HG02678 (cell line): ENCODE data around the gene C14orf119.

Experiments
- ATAC-seq: cut with Tn5 transposase; IDR thresholded peaks from one replicate; pipeline ENCODE4 v1.9.1; 2021; ENCODE audit warnings: mild to moderate bottlenecking, moderate library complexity; ENCODE audit not compliant: unreplicated experiment

Gene C14orf119

DNA sequence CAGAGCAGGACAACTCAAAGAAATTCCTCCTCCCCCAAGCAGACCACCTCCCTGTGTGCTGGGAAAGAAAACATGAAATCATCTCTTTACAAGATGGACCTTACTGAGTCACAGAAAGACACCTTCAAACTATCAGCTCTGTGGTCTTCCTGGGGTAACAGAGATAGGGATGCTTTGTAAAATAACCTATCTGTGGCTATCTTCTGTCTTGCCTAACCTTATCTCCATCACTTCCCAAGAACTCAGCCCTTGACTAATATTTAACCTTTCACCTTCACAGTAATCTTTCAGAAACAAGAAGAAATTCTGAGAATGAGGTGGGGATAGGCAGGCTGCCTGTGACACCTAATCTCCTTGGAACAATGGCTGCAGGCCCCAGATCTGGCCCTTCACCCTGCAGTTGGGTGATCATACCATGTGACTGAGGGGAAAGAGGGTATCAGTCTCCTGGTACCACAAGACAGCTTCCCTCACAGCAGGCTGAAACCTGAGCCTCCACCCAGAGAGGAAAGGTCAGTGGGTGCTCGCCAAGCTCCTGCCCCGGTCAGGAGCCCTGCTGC, 51.1 kb downstream of the C14orf119 start:
- ATAC-seq, result no peak

DNA sequence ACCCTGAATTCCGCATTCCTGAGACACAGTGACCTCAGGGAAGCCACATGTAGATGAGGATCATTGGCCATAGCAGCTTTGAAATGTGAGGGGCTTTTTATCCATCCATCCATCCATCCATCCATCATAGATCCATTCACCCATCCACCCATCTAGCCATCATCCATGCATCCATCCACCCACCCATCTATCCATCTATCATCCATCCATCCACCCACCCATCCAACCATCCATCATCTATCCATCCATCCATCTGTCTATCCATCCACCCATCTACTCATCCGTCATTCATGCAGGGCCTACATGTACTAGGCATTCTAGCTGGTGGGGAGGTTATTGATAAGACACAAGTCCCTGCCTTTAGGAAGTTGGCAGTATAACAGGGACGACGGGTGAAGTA, 51.7 kb downstream of the C14orf119 start:
- no peak for ATAC-seq

DNA sequence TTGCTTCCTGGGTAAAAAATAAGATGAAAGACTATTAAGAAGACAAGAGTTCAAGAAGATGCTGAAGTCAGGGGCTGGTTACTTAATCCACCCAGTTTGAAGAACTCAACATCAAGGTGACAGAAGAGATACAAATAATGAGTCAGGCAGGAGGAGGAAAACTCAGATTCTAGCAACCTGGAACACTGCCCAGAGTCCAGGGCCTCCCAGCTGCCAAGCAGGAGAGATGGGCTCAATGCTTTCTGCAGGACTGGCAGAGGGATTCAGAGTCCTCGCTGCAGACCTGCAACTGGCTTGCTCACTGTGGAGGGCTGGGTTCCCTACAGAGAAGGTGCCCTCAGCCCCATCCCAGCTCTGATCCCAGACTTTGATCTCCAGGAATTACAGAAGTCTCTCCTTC, 52.4 kb downstream of the C14orf119 start:
- no peak for ATAC-seq

DNA sequence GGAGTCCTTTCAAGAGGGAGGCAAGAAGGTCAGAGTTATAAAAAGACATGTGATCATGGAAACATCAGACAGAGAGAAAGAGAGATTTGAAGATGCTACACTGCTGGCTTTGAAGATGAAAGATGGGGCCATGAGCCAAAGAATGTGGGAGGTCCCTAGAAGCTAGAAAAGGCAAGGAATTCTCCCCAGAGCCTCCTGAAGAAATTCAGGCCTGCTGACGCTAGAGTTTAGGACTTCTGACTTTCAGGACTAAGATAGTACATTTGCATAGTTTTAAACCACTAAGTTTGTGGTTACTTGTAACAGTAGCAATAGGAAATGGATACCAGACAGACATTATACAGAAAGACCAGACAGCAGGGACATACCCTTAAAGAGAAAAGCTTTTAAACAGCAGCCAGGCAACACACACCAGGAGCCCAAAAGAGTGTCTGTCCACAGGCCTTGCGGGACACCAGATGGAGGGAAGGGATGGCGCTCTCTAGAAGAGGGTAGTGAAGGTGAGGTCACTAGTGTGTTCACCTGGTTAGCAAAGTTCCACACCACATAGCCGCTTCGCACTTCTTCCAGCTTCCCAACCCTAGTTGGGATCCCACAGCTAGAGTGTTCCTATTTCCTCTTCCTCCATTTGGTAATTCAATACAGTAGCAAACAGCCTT, 53.4 kb downstream of the C14orf119 start:
- ATAC-seq, result no peak

DNA sequence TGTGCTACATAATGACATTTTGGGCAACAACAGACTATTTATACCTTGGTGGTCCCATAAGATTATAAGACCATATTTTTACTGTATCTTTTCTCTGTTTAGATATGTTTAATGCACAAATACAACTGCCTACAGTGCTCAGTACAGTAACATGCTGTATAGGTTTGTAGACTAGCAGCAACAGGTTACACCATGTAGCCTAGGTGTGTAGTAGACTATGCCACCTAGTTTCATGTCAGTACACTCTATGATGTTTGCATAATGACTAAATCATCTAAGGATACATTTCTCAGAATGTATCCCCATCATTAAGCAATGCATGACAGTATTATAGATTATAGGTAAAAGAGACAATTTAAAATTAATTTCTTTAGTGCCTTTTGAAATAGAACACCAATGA, 54.4 kb downstream of the C14orf119 start:
- ATAC-seq, result no peak
